Ovary (tissue), 9 donors: ENCODE measurements around the gene CDC42SE2. TPM values are rescaled to one million over a fixed set of nuclear protein-coding genes. Genes with fewer than 3 reads are reported as not detected.

Experiments used
- polyA plus RNA-seq, 2 donors: library from polyadenylated mRNA; stranded (reverse); fragments of 200-250 nt in 1 of 2; fragments of 350-450 nt in 1 of 2; fragmentation: Illumina TruSeq in 1 of 2; extraction: RNeasy Lipid Tissue Mini Kit (QIAGEN cat#74804) in 1 of 2; gene quantifications; one replicate each; pipeline ENCODE4 v1.2.3, GENCODE V29; 2013 to 2014
- small RNA-seq: library from RNA; depleted of rRNA; stranded (forward); fragments of <200 nt; gene quantifications from one replicate; pipeline ENCODE3, GENCODE V24; 2016
- total RNA-seq, 7 donors: library from RNA; depleted of rRNA in 2 of 7; stranded (reverse); fragments of >200 nt in 2 of 7; fragmentation: NEBNext Ultra II Directional in 3 of 7; extraction: Animal tissue kit (Norgen Biotek cat#: 25700) in 3 of 7; gene quantifications; one replicate each; pipeline versions ENCODE4 v1.1.0 to v1.2.4, GENCODE V29; 2016 to 2023
- donor health status: DM: no; HTN: no; CAD: no; lungs with moderate emphysema.
- donor health status: DM: no; HTN: no; CAD: no.
- donor health status: Bipolar disorder and iron deficiency.
- donor health status: DM: yes; HTN: yes; CAD: no.
- donor health status: DM: no; HTN: no; CAD: no.
- donor health status: DM: yes; HTN: yes; CAD: no.

The CDC42SE2 gene
- total and polyA plus RNA-seq, 9 donors: 18.0 to 37.6 (median 23.7) TPM

Small RNAs within 50 kb of the gene (small RNA-seq; reads per million reads assigned to genes)
- gene AC004777.1 (not detected), gene RF02271 (not detected)

Other genes starting within 250 kb of the CDC42SE2 start
- gene HINT1, start 98.8 kb upstream of the CDC42SE2 start, total RNA-seq: 100 to 1,000 TPM; 103 to 199 (median 144) TPM
- gene HINT1, start 98.8 kb upstream of the CDC42SE2 start, polyA plus RNA-seq: 100 to 1,000 TPM; 148 to 240 TPM
- gene LYRM7, start 93.1 kb upstream of the CDC42SE2 start, total RNA-seq: 10 to 100 TPM in 3 of 7 donors, 1 to 10 TPM in 4; 3.9 to 17.9 (median 9.8) TPM
- gene LYRM7, start 93.1 kb upstream of the CDC42SE2 start, polyA plus RNA-seq: 1 to 10 TPM; 4.8 to 9.0 TPM